ENCODE data around the gene STX10. TPM values are rescaled to one million over a fixed set of nuclear protein-coding genes. Genes with fewer than 3 reads are reported as not detected.
A peak's percentile ranks its signal among the peaks of the same experiment; 100 is the strongest.
"Not testable (repeated sequence)": the region's sequence is repeated elsewhere in the genome, so short reads cannot be mapped to it uniquely, and the experiment has no call there.

STX10 gene
- total and polyA plus RNA-seq, 2 donors (not counting 1 experiment from before 2014, with no cell fraction given): 48.9 to 69.2 TPM

DNA sequence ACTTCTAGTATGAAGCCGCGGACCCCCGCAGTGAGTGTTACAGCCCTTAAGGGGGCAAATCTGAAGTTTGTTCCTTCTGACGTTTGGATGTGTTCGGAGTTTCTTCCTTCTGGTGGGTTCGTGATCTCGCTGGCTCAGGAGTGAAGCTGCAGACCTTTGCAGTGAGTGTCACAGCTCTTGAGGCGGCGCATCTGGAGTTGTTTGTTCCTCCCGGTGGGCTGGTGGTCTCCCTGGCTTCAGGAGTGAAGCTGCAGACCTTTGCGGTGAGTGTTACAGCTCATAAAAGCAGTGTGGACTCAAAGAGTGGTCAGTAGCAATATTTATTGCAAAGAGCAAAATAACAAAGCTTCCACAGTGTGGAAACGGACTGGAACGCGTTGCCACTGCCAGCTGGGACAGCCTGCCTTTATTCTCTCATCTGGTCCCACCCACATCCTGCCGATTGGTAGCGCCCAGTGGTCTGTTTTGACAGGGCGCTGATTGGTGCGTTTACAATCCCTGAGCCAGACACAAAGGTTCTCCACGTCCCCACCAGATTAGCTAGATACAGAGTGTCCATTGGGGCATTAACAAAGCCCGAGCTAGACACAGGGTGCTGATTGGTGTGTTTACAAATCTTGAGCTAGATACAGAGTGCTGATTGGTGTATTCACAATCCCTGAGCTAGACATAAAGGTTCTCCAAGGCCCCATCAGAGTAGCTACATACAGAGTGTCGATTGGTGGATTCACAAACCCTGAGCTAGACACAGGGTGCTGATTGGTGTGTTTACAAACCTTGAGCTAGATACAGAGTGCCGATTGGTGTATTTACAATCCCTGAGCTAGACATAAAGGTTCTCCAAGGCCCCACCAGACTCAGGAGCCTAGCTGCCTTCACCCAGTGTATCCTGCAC lies 35.8 kb upstream of the STX10 start:
- H4K20me1 ChIP-seq (ENCODE audit: control insufficient read depth, extremely low read depth, insufficient read depth, low read length); H2AFZ ChIP-seq (ENCODE audit: low read length); H3K27me3 ChIP-seq (ENCODE audit: control insufficient read depth, insufficient read depth, low read length); DNase-seq (ENCODE audit: low read depth in 2 of 2); H3K4me3 ChIP-seq (replicated peaks in 1 of 4; ENCODE audit: control extremely low read depth in 1 of 4, insufficient read depth in 1 of 4, low read depth in 3 of 4, low read length in 4 of 4); H3K79me2 ChIP-seq (ENCODE audit: control insufficient read depth, insufficient read depth, low read length); H3K36me3 ChIP-seq (ENCODE audit: control insufficient read depth, insufficient read depth, low read length); H3K4me1 ChIP-seq (ENCODE audit: control insufficient read depth, extremely low read depth, insufficient read depth, low read length); H3K27ac ChIP-seq (ENCODE audit: insufficient read depth, low read length); H3K9ac ChIP-seq (ENCODE audit: insufficient read depth, low read length); H3K9me3 ChIP-seq (ENCODE audit: control insufficient read depth, insufficient read depth, low read depth, low read length); H3K4me2 ChIP-seq (ENCODE audit: extremely low read depth, insufficient read depth, low read length): not testable (repeated sequence)

DNA sequence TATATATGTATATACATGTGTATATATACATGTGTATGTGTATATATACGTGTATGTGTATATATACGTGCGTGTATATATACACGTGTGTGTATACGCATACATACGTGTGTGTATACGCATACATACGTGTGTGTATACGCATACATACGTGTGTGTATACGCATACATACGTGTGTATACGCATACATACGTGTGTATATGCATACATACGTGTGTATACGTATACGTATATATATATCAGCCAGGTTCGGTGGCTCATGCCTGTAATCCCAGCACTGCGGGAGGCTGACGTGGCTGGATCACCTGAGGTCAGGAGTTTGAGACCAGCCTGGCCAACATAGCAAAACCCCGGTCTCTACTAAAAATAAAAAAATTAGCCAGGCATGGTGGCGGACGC lies 34.8 kb upstream of the STX10 start:
- not testable (repeated sequence) for H3K4me3 ChIP-seq (replicated peaks in 1 of 4; ENCODE audit: control extremely low read depth in 1 of 4, insufficient read depth in 1 of 4, low read depth in 3 of 4, low read length in 4 of 4); H3K9ac ChIP-seq (ENCODE audit: insufficient read depth, low read length); H3K27ac ChIP-seq (ENCODE audit: insufficient read depth, low read length); H4K20me1 ChIP-seq (ENCODE audit: control insufficient read depth, extremely low read depth, insufficient read depth, low read length); H3K9me3 ChIP-seq (ENCODE audit: control insufficient read depth, insufficient read depth, low read depth, low read length); H2AFZ ChIP-seq (ENCODE audit: low read length); H3K4me2 ChIP-seq (ENCODE audit: extremely low read depth, insufficient read depth, low read length); H3K4me1 ChIP-seq (ENCODE audit: control insufficient read depth, extremely low read depth, insufficient read depth, low read length); DNase-seq (ENCODE audit: low read depth in 2 of 2); H3K36me3 ChIP-seq (ENCODE audit: control insufficient read depth, insufficient read depth, low read length); H3K79me2 ChIP-seq (ENCODE audit: control insufficient read depth, insufficient read depth, low read length); H3K27me3 ChIP-seq (ENCODE audit: control insufficient read depth, insufficient read depth, low read length)

DNA sequence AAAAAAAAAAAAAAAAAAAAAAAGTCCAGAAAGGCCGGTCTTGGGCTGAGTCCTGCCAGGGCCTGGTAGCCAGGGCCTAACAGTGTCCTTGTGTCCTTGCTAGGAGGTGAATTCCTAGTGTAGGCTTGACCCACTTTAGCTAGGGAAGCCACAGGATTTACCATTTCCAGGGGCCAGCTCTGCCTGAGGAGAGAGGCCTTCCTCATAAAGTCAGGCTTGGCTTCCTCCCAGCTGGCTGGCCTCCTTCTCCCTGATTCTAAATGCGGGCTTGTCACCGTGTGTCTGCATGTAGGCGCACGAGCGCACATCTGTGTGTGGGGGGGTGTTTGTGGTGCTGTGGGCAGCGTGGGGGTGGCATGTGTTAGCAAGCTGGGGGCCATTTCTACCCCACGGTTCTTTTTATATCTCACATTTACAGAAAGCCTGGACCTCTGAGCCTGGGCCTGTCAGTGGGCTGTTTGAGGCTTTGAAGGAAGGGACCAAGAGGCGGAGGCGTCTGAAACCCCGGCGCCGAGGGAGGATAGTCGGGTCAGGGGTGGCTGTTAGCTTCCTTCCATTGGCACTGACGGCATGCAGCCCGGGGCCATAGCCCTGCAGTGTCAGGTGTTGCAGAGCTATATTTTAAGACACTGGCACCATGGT lies 31.7 kb upstream of the STX10 start:
- peak; percentile 61 to 76 for DNase-seq (ENCODE audit: low read depth in 2 of 2)
- no peak overlapping the region for H3K9ac ChIP-seq (ENCODE audit: insufficient read depth, low read length)

DNA sequence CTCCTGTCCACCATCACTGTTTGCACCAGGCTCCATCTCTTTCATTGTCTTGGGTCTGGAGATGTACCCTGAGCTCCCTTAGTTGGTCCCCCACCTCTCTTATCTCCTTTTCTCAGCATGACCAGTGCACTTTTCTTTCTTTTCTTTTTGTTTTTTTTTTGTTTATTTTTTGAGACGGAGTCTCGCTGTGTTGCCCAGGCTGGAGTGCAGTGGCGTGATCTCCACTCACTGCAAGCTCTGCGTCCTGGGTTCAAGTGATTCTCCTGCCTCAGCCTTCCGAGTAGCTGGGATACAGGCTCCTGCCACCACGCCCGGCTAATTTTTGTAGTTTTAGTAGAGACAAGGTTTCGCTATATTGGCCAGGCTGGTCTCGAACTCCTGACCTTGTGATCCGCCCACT lies 28.1 kb upstream of the STX10 start:
- H2AFZ ChIP-seq (ENCODE audit: low read length); H3K9ac ChIP-seq (ENCODE audit: insufficient read depth, low read length); H3K4me2 ChIP-seq (ENCODE audit: extremely low read depth, insufficient read depth, low read length); H3K79me2 ChIP-seq (ENCODE audit: control insufficient read depth, insufficient read depth, low read length); H3K27me3 ChIP-seq (ENCODE audit: control insufficient read depth, insufficient read depth, low read length); DNase-seq (ENCODE audit: low read depth in 2 of 2); H3K27ac ChIP-seq (ENCODE audit: insufficient read depth, low read length); H4K20me1 ChIP-seq (ENCODE audit: control insufficient read depth, extremely low read depth, insufficient read depth, low read length); H3K4me3 ChIP-seq (replicated peaks in 1 of 4; ENCODE audit: control extremely low read depth in 1 of 4, insufficient read depth in 1 of 4, low read depth in 3 of 4, low read length in 4 of 4); H3K9me3 ChIP-seq (ENCODE audit: control insufficient read depth, insufficient read depth, low read depth, low read length); H3K4me1 ChIP-seq (ENCODE audit: control insufficient read depth, extremely low read depth, insufficient read depth, low read length); H3K36me3 ChIP-seq (ENCODE audit: control insufficient read depth, insufficient read depth, low read length): not testable (repeated sequence)

More for the DNA sequence above, 31.7 kb upstream of the STX10 start:
- Histone ChIP-seq H3K4me2 (ENCODE audit: extremely low read depth, insufficient read depth, low read length) (no peak overlapping the region), H3K9me3 (ENCODE audit: control insufficient read depth, insufficient read depth, low read depth, low read length) (no peaks in the 10 kb centered on the region), H3K4me1 (ENCODE audit: control insufficient read depth, extremely low read depth, insufficient read depth, low read length) (peaks cover 8% of the 10 kb centered on the region), H3K27me3 (ENCODE audit: control insufficient read depth, insufficient read depth, low read length) (no peaks in the 10 kb centered on the region), H3K4me3 (replicated peaks in 1 of 4; ENCODE audit: control extremely low read depth in 1 of 4, insufficient read depth in 1 of 4, low read depth in 3 of 4, low read length in 4 of 4) (no peak overlapping the region), H3K79me2 (ENCODE audit: control insufficient read depth, insufficient read depth, low read length) (no peaks in the 10 kb centered on the region), H3K36me3 (ENCODE audit: control insufficient read depth, insufficient read depth, low read length) (no peaks in the 10 kb centered on the region), H2AFZ (ENCODE audit: low read length) (peak overlapping the region; percentile 58), H4K20me1 (ENCODE audit: control insufficient read depth, extremely low read depth, insufficient read depth, low read length) (no peaks in the 10 kb centered on the region), H3K27ac (ENCODE audit: insufficient read depth, low read length) (peak overlapping the region; percentile 34)
- TF ChIP-seq, protein P1, sequence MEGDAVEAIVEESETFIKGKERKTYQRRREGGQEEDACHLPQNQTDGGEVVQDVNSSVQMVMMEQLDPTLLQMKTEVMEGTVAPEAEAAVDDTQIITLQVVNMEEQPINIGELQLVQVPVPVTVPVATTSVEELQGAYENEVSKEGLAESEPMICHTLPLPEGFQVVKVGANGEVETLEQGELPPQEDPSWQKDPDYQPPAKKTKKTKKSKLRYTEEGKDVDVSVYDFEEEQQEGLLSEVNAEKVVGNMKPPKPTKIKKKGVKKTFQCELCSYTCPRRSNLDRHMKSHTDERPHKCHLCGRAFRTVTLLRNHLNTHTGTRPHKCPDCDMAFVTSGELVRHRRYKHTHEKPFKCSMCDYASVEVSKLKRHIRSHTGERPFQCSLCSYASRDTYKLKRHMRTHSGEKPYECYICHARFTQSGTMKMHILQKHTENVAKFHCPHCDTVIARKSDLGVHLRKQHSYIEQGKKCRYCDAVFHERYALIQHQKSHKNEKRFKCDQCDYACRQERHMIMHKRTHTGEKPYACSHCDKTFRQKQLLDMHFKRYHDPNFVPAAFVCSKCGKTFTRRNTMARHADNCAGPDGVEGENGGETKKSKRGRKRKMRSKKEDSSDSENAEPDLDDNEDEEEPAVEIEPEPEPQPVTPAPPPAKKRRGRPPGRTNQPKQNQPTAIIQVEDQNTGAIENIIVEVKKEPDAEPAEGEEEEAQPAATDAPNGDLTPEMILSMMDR (conservative IDR thresholded peaks at IDR 0.05 in 1 of 2, IDR thresholded peaks at IDR 0.05 in 1 of 2; ENCODE audit: low read depth in 1 of 2, low read length in 2 of 2): no peak
- TF ChIP-seq EZH2 (IDR thresholded peaks at IDR 0.05; ENCODE audit: low read length, missing control alignments): no peak

DNA sequence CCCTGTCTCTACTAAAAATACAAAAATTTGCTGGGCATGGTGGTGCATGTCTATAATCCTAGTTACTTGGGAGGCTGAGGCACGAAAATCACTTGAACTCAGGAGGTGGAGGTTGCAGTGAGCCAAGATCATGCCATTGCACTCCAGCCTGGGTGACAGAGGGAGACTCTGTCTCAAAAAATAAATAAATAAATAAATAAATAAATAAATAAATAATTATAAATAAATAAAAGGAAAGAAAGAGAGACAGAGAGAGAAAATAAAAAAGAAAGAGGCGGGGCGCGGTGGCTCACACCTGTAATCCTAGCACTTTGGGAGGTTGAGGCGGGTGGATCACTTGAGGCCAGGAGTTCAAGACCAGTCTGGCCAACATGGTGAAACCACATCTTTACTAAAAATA lies 27.4 kb upstream of the STX10 start:
- H3K4me1 ChIP-seq (ENCODE audit: control insufficient read depth, extremely low read depth, insufficient read depth, low read length): peaks cover 14% of the 10 kb centered on the region
- not testable (repeated sequence) for H3K4me2 ChIP-seq (ENCODE audit: extremely low read depth, insufficient read depth, low read length); H3K27me3 ChIP-seq (ENCODE audit: control insufficient read depth, insufficient read depth, low read length); H3K4me3 ChIP-seq (replicated peaks in 1 of 4; ENCODE audit: control extremely low read depth in 1 of 4, insufficient read depth in 1 of 4, low read depth in 3 of 4, low read length in 4 of 4); H3K9ac ChIP-seq (ENCODE audit: insufficient read depth, low read length); H2AFZ ChIP-seq (ENCODE audit: low read length); H3K79me2 ChIP-seq (ENCODE audit: control insufficient read depth, insufficient read depth, low read length); H3K27ac ChIP-seq (ENCODE audit: insufficient read depth, low read length); H3K36me3 ChIP-seq (ENCODE audit: control insufficient read depth, insufficient read depth, low read length); DNase-seq (ENCODE audit: low read depth in 2 of 2); H4K20me1 ChIP-seq (ENCODE audit: control insufficient read depth, extremely low read depth, insufficient read depth, low read length); H3K9me3 ChIP-seq (ENCODE audit: control insufficient read depth, insufficient read depth, low read depth, low read length)

Data from fibroblast of lung (primary cell).